ENCODE measurements around the gene STIM1.
"Not testable (repeated sequence)": the region's sequence is repeated elsewhere in the genome, so short reads cannot be mapped to it uniquely, and the experiment has no call there.

STIM1 gene

DNA sequence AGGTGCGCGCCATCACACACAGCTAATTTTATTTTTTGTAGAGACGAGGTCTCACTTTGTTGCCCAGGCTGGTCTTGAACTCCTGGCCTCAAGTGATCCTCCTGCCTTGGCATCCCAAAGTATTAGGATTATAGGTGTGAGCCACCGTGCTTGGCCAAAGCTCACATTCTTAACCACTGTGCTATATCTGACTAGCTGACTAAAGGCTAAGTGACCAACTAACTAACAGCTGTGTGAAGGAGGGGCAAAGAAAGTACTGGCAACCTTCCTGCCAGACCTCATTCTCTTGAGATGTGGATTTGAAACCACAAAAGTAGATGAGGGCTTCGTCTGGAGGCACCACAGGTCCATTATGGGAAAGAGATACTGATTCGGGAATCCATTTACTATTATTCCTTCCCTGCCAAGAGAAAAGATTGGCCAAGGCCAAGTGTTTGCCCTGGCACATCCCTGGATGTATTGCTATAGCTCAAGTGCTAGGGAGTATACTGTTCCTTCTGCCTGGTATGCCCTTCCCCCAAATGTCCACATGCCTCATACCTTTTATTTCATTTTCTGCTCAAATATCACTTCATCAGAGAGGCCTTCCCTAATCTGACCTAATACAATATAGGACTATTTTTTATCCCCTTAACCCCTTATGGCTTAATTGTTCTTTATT is 186.4 kb downstream of the STIM1 start:
- no peak for DNase-seq

DNA sequence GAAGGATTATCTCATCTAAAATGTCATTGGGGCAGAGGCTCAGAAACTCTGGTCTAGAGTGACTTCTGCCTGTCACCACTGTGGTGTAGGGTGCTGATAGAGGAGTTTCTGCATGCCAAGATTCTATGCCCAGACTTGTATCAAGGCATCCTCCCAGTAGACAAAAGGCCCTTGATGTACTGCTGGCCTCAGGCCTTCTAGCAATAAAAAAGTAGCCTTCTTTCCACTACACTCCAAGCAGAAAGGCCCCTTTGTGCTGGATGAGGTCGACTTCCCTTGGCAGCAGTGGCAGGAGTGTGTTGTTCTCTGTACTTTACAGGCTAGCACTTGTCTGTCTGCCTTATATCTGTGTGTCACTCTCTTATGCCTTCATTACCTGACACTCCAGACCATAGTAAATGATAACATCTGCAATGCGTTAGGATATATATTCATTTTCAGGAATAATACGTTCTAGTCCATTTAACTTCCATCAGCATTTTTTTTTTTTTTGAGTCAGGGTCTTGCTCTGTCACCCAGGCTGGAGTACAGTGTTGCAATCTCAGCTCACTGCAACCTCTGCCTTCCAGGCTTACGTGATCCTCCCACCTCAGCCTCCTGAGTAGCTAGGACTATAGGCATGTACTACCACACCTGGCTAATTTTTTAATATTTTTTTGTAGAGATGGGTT is 189.6 kb downstream of the STIM1 start:
- DNase-seq, result no peak

DNA sequence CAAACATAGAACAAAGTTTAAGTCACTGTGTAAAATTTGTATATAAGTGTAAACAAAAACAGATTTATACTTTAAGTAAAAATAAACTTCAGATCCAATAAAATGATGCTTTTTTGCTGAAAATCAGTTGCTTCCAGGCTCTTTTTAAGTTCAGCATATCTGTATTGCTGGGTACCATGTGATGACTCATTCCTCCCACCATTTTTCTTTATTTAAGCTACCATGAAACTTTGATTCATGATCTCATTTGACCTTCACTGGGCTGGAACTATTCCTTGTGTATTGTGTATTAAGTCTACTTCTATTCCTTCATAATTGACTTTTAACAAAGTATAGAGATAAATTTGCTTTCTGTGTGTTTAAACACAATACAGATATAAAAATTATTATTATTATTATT is 192.9 kb downstream of the STIM1 start:
- no peak for DNase-seq

DNA sequence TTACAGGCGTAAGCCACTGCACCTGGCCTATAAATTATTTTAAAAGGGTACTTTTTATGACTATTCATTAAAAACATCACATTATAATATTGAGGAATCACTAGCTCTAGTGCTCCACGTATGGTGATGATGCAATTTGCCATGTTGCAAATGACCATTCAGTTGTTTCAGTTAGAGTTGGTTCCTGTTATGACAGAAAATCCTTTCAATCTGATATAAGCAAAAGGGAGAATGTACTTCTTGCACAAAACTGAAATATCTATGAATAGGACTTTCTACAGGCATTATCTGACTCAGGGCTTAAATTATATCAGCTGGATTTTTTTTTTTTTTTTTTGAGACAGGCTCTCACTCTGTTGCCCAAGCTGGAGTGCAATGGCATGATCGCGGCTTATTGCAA is 193.5 kb downstream of the STIM1 start:
- DNase-seq, result no peak

DNA sequence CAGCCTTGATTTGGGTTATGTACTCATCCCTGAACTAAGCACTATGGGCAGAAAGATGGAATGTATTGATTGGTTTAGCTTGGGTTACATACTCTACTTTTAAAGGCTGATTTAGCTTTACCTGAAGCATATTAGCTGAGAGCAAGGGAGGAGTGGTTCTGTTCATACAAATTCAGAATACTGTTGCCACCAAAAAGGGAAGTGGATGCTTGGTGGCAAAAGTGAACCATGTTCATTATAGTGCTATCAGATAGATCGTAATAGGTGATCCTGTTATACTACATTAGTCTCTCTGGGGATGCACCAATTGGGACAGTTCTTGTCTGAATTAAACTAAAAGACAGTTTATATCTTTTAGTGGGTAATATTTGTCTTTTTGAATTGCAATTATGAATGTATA is 194.7 kb downstream of the STIM1 start:
- no peak for DNase-seq

DNA sequence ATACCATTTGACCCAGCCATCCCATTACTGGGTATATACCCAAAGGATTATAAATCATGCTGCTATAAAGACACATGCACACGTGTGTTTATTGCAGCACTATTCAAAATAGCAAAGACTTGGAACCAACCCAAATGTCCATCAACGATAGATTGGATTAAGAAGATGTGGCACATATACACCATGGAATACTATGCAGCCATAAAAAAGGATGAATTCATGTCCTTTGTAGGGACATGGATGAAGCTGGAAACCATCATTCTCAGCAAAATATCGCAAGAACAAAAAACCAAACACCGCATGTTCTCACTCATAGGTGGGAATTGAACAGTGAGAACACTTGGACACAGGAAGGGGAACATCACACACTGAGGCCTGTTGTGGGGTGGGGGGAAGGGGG is 197.7 kb downstream of the STIM1 start:
- DNase-seq, result not testable (repeated sequence)

DNA sequence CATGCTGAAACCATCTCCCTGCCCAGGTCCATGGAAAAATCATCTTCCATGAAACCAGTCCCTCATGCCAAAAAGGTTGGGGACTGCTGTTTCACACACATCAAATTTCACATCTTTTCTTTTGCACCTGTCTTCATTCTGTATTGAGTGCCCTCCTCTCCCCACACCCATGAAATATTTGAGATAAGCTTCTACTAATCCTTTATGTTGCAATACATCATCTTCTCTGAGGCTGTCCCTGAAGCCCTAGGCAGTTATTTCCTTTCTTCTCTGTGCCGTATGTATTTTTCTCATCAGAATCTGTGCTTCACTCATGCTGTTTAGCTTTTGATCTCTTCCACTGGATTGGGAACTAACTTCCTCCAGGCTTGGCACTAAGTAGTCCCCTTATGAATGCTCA is 199.2 kb downstream of the STIM1 start:
- no peak for DNase-seq

DNA sequence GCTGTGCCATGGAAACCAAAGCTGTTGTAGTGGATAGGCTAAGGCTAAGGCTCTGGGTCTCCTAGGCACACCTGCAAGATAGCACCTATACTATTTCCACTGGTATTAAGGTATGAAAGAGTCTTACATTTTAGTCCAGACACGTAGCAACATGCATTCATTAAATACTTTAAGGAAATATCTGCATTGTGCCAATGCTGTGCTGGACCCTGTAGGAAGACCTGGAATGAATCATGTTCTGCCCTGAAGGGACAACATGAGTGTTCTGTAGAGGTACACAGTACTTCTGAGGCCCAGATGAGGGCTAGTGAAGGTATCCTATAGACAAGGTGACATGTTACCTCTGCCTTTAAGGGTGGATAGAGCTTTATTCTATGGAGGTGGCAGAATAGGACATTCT is 204.0 kb downstream of the STIM1 start:
- DNase-seq, result no peak

DNA sequence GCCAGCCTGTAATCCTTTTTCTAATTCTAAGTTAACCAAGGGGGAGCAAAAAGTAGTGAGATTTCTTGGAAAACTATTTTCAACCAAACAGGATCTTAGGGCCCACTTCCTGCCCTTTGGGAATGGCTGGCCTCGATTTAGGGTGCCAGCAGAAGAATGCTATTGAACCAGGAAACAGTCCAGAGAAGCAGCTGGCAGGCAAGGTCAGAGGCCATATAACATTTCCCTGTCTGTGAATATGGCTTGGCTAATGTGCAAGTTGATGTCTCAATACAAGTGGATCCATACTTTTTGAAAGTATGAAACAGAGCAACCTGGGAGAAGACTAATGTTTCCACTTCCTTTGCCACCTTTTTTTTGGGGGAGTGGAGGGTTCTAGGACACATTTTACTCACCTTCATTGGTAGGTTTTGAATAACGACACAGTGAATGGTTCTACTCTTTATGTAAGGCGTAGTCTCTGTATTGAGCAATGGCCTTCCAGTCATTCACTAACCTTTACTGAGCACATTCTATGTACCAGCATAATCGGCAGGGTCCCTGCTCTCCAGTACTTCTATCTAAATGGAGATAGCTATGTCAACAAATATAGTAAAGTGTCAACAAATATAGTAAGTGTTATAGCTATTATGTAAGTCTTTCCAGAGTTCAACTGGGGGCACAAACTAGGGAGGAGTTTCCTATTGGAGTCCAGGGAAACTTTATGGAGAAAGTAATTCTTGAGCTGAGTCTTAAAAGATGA is 204.9 kb downstream of the STIM1 start:
- DNase-seq, result no peak

DNA sequence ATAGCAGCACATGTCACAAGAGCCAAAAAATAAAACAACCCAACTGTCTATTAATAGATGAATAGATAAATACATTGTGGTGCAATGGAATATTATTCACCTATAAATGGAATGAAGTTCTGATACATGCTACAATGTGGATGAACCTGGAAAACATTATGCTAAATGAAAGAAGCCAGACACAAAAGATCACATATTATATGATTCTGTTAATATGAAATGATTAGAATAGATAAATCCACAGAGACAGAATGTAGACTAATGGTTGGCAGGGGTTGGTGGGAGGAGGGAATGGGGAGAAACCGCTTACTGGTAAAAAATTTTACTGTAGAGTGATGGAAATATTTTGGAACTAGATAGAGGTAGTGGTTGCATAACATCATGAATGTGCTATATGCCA is 206.2 kb downstream of the STIM1 start:
- DNase-seq, result no peak

DNA sequence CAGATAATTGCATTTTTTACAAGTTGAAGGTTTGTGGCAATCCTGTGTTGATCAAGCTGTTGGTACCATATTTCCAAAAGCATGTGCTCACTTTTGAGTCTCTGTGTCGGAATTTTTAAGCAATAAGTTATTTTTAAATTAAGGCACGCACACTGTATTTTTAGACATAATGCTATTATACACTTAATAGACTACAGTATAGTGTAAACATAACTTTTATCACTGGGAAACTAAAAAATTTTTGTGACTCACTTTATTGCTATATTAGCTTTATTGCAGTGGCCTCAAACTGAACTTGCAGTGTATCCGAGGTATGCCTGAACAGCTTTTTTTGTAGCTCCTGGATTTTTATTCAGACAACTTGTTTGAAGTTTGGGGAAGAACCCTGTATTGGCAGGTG is 207.9 kb downstream of the STIM1 start:
- DNase-seq, result no peak

DNA sequence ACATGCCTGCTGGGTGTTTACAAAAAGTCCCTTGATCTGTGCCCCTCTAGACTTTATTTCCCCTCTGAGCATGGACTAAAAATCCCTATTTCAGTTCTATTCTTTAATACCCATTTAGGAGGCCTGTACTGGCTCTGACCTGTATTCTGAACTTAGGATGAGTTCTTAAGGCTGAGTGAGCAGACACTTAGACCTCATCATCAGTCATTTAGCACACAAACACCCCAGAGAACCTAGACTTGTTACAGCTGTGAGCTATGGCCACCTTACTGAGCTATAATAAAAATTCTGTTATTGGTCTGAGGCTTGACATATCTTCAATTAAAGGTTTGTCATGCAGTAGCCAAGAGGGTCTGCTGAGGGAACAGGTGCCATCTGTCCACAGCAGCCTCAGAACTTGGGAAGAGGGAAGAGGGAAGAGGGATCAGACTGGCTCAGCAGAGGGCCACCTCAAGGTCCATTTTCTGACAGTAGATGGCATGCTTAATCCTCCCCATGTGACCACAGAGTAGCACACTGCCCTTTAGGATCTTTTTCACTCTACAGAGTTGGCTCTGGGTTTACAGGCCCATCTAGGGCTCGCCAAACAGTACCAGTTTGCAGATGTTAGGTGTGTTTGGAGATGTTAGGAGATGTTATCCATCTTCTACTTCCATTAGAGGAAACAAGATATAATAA is 209.0 kb downstream of the STIM1 start:
- no peak for DNase-seq

DNA sequence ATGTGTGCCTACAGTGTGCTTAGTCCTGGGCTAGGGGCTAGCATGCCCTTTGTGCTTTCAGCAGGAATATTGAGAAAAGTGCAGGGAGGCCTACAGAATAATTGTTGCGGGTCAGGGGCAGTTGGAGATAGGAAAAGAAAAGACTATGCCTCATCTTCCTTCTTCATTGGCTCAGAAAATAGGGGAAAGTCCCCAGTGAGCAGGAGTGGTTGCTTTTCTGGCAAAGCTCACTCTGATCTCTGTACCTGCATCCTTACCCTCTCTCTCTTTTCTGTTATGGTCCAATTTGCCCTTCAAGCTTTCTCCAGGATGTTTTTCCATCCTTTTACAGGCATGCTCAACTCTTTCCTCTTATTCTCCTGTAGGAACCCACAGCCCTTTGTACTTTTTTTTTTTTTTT is 209.6 kb downstream of the STIM1 start:
- DNase-seq, result no peak

DNA sequence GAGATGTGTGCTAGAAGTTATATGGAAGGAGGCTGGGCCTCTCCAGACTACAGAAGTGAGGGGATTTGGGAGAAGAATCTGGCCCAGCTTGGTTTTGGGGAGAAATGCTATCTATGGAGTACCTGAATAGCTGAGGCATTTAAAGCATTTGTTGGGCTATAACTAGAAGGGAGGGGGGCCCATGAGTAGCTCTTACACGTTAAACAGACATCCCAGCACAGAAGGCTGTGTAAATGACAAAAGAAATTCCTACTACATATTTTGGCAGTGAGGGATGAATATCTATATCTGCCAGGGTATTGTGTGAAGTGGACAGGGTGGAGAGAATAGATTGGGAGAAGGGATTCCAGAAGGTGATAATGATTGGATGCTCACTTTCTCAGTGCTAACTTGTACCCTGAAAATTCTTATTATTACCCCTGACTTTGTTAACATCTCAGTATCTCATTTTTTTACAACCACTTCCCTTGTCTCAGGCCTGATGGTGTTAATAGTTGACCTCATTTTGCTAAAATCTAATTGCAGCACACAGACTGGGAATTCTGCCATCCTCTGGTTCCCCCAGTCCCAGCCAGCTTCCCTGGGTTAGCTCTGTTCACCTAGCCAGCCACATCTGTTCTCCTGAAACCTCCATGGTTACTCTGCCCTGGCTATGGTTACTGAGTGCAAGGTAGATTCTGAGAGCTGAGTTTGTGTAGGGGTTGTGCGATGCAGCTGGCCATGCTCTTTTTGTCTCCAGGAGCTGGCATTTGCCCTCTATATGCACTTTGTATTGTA is 210.3 kb downstream of the STIM1 start:
- no peak for DNase-seq

DNA sequence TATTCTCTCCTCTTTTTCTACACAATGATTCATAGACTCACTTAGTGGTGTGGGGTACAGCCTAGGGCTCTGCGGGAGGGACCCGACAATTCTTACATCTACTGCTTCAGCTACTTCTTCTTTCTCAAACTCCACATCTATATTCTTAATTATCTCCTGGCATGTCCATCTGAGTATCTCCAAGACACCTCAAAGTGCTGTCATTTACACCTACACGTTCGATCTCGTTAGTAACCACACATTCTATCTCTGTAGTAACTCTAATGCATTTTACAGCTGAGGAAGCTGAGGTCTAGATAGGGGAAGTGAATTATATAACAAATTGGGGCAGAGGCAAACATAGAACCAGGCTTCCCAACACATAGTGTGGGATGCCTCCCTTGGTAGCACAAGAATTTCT is 211.4 kb downstream of the STIM1 start:
- no peak for DNase-seq

DNA sequence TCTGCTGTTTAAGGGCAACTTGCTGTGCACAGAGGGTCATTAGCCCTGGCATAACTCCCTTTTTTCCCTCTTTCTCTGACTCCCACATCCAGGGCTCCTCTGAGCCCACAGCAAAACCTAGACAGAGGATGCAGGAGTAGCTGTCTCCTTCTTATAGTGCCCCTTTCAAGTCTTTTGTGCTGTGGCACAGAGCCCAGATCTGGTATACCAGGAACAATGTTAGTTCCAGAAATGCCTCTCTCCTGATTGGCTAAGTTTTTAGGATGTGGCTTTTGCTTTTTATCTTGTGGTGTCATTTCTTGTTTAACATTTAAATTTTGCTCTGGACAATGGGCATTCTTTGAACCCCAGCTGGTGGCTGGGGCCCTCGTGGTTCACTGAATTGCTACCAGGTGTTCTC is 213.5 kb downstream of the STIM1 start:
- DNase-seq, result no peak

DNA sequence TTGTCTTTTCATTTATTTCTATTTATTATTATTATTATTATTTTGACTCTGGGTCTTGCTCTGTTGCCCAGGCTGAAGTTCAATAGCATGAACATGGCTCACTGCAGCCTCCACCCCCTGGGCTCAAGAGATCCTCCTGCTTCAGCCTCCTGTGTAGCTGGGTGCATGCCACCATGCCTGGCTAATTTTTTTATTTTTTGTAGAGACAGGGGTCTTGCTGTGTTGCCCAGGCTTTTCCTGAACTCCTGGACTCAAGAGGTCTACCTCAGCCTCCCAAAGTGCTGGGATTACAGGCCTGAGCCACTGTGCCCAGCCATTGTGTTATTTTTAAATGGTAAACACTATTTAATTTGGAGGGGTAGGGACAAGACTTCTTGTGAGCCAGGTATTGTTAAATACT is 215.9 kb downstream of the STIM1 start:
- no peak for DNase-seq

DNA sequence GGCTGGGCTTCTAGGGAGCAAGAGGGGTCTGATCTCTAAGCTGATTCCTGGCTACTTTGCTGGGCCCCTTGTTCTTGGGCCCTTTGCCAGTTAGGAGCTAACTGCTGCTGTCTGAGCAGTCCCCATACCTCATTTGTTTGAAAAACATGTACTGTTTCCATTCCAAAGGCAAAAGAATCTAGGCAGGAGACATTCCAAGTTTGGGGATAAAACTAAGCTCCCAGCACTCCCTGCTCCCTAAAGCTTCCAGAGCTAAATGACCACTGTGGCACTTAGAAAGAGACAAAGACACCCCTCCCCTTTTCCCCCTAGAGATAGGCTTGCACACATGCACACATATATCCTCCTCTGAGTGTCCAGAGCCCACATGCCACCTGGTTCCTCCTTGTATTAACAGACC is 216.4 kb downstream of the STIM1 start:
- DNase-seq, result no peak

DNA sequence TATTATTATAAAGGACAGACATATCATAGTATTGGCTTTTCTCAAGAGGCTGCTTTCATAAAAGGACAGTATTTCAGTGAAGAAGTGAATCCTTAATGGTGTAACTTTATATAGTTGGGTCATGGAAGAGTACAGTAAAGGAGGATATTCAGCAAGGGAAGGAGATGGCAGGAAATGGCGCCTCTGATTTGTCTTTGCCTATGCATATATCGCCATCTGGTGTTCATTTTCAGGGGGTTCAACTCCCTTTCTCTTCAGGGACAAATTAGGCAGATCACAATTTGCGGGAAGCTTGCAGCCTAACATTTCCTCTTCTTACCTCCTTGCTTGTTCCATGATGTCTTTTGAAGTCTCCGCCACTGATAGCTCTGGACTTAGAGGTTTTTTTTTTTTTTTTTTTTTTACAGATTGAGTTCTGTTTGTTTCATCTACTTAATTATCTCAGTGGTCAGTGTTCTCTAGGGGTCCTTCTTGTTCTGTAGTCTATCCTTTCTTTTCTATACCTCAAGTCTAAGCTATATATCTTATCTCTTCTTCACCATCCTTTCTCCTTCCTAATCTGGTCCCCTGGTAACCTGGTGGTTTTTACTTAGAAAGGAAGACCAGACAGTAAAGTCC is 217.3 kb downstream of the STIM1 start:
- DNase-seq, result peak; percentile 71

DNA sequence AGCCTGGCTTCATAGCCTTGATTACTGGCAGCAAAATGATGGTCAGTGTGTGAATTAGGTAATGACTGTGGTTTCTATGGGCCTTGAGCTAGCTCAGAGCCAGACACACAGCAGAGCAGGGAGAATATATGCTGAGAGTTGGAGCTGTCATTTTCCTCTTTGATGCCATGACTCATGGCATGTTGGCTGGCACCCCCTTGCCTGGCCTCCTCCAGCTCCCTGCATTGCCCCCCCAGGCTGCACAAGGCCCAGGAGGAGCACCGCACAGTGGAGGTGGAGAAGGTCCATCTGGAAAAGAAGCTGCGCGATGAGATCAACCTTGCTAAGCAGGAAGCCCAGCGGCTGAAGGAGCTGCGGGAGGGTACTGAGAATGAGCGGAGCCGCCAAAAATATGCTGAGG is 218.8 kb downstream of the STIM1 start:
- no peak for DNase-seq

DNA sequence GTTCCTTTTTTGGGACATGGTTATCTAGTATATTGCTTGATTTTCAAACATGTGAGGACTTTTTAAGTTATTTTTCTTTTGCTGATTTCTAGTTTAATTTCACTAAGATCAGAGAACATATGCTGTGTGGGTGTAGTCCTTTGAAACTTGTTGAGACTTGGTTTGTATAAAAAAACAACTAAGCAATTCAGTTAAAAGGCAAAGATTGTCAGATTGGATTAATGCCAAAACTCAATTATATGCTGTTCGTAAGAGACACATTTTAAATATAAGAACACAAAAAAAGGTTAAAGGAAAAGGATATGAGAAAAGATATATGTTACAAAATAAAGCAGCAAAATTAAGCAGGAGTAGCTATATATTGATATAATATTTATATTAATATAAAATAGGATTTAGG is 221.3 kb downstream of the STIM1 start:
- DNase-seq, result no peak

DNA sequence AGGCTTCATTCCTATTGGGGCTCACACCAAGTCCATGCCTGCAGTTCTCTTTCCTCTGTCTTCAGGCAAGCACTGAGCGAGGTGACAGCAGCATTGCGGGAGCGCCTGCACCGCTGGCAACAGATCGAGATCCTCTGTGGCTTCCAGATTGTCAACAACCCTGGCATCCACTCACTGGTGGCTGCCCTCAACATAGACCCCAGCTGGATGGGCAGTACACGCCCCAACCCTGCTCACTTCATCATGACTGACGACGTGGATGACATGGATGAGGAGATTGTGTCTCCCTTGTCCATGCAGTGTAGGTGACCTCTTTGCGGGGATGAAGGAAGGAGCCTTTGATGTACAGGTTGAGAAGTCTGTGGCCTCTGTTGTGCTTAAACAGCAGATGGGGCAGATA is 227.7 kb downstream of the STIM1 start:
- DNase-seq, result no peak
